ENCODE data around the gene CISD2. TPM values are rescaled to one million over a fixed set of nuclear protein-coding genes. Genes with fewer than 3 reads are reported as not detected.

Gene CISD2
- total and polyA plus RNA-seq, 2 of the 4 experiments (the other 2 are of a cell fraction) = 7.0 to 14.4 TPM

GRCh38 chr4:102825261-102826091 lies 43.3 kb upstream of the CISD2 start:
- H2BK120ac ChIP-seq (ENCODE audit: low read depth, low read length) = peak overlapping the region; percentile 44
- H4K20me1 ChIP-seq (ENCODE audit: insufficient read depth, low read length) = peaks cover 63% of the 10 kb centered on the region
- peak overlapping the region; percentile 96 for H3K9ac ChIP-seq (ENCODE audit: low read depth, low read length)
- ATAC-seq (ENCODE audit: low read depth) (no peak), DNase-seq (peak; percentile 73)
- H3K14ac ChIP-seq (replicated peaks; ENCODE audit: low read depth, low read length) = peak overlapping the region; percentile 85
- peak overlapping the region; percentile 96 for H3K56ac ChIP-seq (ENCODE audit: extremely low read depth, insufficient read depth, low read length)
- BruUV-seq (replicated peaks) = TSS peak; percentile 11
- H4K91ac ChIP-seq (ENCODE audit: insufficient read depth, low read depth, low read length) = peak overlapping the region; percentile 90
- peak overlapping the region; percentile 69 for H4K5ac ChIP-seq (ENCODE audit: low read depth, low read length)
- POLR2A ChIA-PET (ENCODE audit: unreplicated experiment) = interaction anchor here (0.7 to 0.8 kb wide), 2 partner anchors 9 to 182 kb away, joined by 3 read pairs; no protein-coding TSS in a partner anchor
- dilution Hi-C loops (cut with HindIII; ENCODE audit: low sequenced_read_pairs, unreplicated experiment) (no loop called here), in situ Hi-C loops (cut with MboI; ENCODE audit: low sequenced_read_pairs) (no loop called here), intact Hi-C loops (cut with micrococcal nuclease) (loop anchor here (1.0 to 5.0 kb wide), 6 partner anchors 9 to 388 kb away; partner anchors contain the start of genes BDH2 and NFKB1)
- H3K18ac ChIP-seq (ENCODE audit: low read depth, low read length) = peak overlapping the region; percentile 91
- no peak overlapping the region for H2AFZ ChIP-seq (replicated peaks; ENCODE audit: low read length, poor library complexity)
- peak overlapping the region; percentile 97 for H3K27ac ChIP-seq (ENCODE audit: insufficient read depth, low read length)
- H2BK15ac ChIP-seq (ENCODE audit: low read depth, low read length) = peak overlapping the region; percentile 42; the same call in 2 of the 3 replicates
- peak overlapping the region; percentile 69 for H3K4me3 ChIP-seq (ENCODE audit: insufficient read depth, low read depth, low read length)
- peak overlapping the region; percentile 85 for H3K4me2 ChIP-seq (ENCODE audit: low read depth, low read length)
- 0 out of 2 replicates have a peak, but pooled peaks cover 4% of the 10 kb centered on the region for H3K9me1 ChIP-seq (ENCODE audit: insufficient read depth, low read length)
- H3K36me3 ChIP-seq (ENCODE audit: control insufficient read depth, insufficient read depth, low read length) = peaks cover 5% of the 10 kb centered on the region
- H3K4ac ChIP-seq (ENCODE audit: low read depth, low read length) = peak overlapping the region; percentile 99
- WGBS, 2 experiments (ENCODE audit: extremely low coverage in 2 of 2, insufficient read length in 1 of 2) = 0% methylated on average over 6 of the region's 23 CpGs; no CpG with 5 or more reads in 1 of the 2 experiments
- peak overlapping the region; percentile 98 for H2AK9ac ChIP-seq (replicated peaks; ENCODE audit: low read depth, low read length, poor library complexity)
- H4K8ac ChIP-seq (ENCODE audit: low read depth in 2 of 2, low read length in 2 of 2) = peak overlapping the region; percentile 38 to 79
- peaks cover 6 to 9% of the 10 kb centered on the region in 2 experiments for H3K79me1 ChIP-seq (ENCODE audit: low read depth in 1 of 2, low read length in 2 of 2)
- H2BK5ac ChIP-seq (ENCODE audit: low read depth, low read length, poor library complexity, severe bottlenecking) = peak overlapping the region; percentile 99
- peaks cover 4% of the 10 kb centered on the region; the same call in 1 of the 2 replicates for H3K4me1 ChIP-seq (ENCODE audit: control insufficient read depth, insufficient read depth, low read length)
- peak overlapping the region; percentile 98 for H3K23ac ChIP-seq (ENCODE audit: low read depth, low read length)
- no peaks in the 10 kb centered on the region for H3K27me3 ChIP-seq (ENCODE audit: control insufficient read depth, insufficient read depth, low read length)
- CTCF ChIA-PET = interaction anchor here (1.2 to 1.5 kb wide), 2 partner anchors 205 to 395 kb away, joined by 3 to 5 read pairs; no protein-coding TSS in a partner anchor
- no peaks in the 10 kb centered on the region for H3K9me3 ChIP-seq (ENCODE audit: control insufficient read depth, insufficient read depth, low read length)
- peak overlapping the region; percentile 88; the same call in 1 of the 2 replicates for H2AK5ac ChIP-seq (ENCODE audit: low read depth, low read length)
- peak overlapping the region; percentile 21; the same call in 1 of the 2 replicates for H2BK20ac ChIP-seq (ENCODE audit: low read depth, low read length)
- TF ChIP-seq RAD21 (IDR thresholded peaks at IDR 0.05; ENCODE audit: low read length) (no peak), USF2 (IDR thresholded peaks at IDR 0.05; ENCODE audit: low read depth, low read length) (no peak), ELK1 (IDR thresholded peaks at IDR 0.05; ENCODE audit: borderline replicate concordance, low read depth, low read length) (no peak), RFX5 (IDR thresholded peaks at IDR 0.05; ENCODE audit: low read depth, low read length) (no peak), MAFK (IDR thresholded peaks at IDR 0.05; ENCODE audit: low read depth, low read length) (no peak), CTCF (conservative IDR thresholded peaks at IDR 0.05; ENCODE audit: low read depth, low read length) (no peak), POLR2A (IDR thresholded peaks at IDR 0.05; ENCODE audit: low read depth, low read length) (peak; percentile 59; the same call in 1 of the 2 replicates), SMC3 (IDR thresholded peaks at IDR 0.05; ENCODE audit: low read depth, low read length) (no peak), FOS (IDR thresholded peaks at IDR 0.05; ENCODE audit: low read depth, low read length) (no peak), BHLHE40 (IDR thresholded peaks at IDR 0.05; ENCODE audit: low read depth, low read length) (peak; percentile 63), NFE2L2 (IDR thresholded peaks at IDR 0.05; ENCODE audit: low read depth, low read length) (no peak), CHD1 (IDR thresholded peaks at IDR 0.05; ENCODE audit: low read depth, low read length) (peak; percentile 7), RCOR1 (IDR thresholded peaks at IDR 0.05; ENCODE audit: insufficient replicate concordance, low read length) (no peak)
